Femur (tissue), 1 donor: ENCODE results near the gene HNF1B.
"Not testable (repeated sequence)": the region's sequence is repeated elsewhere in the genome, so short reads cannot be mapped to it uniquely, and the experiment has no call there.

Source experiments
- DNase-seq: peaks from one replicate; pipeline ENCODE4 v3.0.0-alpha.2; 2017

The HNF1B gene

GRCh38 chr17:37699285-37699973, 45.4 kb downstream of the HNF1B start:
- DNase-seq = no peak

GRCh38 chr17:37698911-37699255, 46.0 kb downstream of the HNF1B start:
- DNase-seq = no peak

GRCh38 chr17:37698132-37698910, 46.5 kb downstream of the HNF1B start:
- DNase-seq = no peak

- no peak for DNase-seq
Measured at GRCh38 chr17:37697381-37697780, 47.5 kb downstream of the HNF1B start.

GRCh38 chr17:37696366-37696765, 48.5 kb downstream of the HNF1B start:
- DNase-seq = no peak

- DNase-seq = no peak
Measured at GRCh38 chr17:37695726-37696125, 49.1 kb downstream of the HNF1B start.

- DNase-seq = no peak
Measured at GRCh38 chr17:37694734-37695133, 50.1 kb downstream of the HNF1B start.

GRCh38 chr17:37693328-37693727, 51.5 kb downstream of the HNF1B start:
- no peak for DNase-seq

- no peak for DNase-seq
Measured at GRCh38 chr17:37691807-37692206, 53.1 kb downstream of the HNF1B start.

- no peak for DNase-seq
Measured at GRCh38 chr17:37689317-37689716, 55.5 kb downstream of the HNF1B start.

- DNase-seq = no peak
Measured at GRCh38 chr17:37683454-37683984, 61.3 kb downstream of the HNF1B start.

- no peak for DNase-seq
Measured at GRCh38 chr17:37682007-37682406, 62.9 kb downstream of the HNF1B start.

GRCh38 chr17:37679995-37680394, 64.9 kb downstream of the HNF1B start:
- DNase-seq = not testable (repeated sequence)

GRCh38 chr17:37678036-37678435, 66.8 kb downstream of the HNF1B start:
- DNase-seq = no peak

- no peak for DNase-seq
Measured at GRCh38 chr17:37677021-37677420, 67.8 kb downstream of the HNF1B start.

GRCh38 chr17:37676115-37676925, 68.5 kb downstream of the HNF1B start:
- no peak for DNase-seq

- no peak for DNase-seq
Measured at GRCh38 chr17:37674511-37674910, 70.3 kb downstream of the HNF1B start.

GRCh38 chr17:37673386-37673785, 71.5 kb downstream of the HNF1B start:
- DNase-seq = no peak

GRCh38 chr17:37672548-37673078, 72.2 kb downstream of the HNF1B start:
- no peak for DNase-seq

- no peak for DNase-seq
Measured at GRCh38 chr17:37671824-37672547, 72.9 kb downstream of the HNF1B start.

- DNase-seq = no peak
Measured at GRCh38 chr17:37671028-37671823, 73.6 kb downstream of the HNF1B start.

GRCh38 chr17:37667039-37667438, 77.8 kb downstream of the HNF1B start:
- no peak for DNase-seq
